Anterior cingulate cortex (tissue), 58 donors: ENCODE data around the gene ELMO2.

ENCODE experiments used
- DNase-seq, 58 donors: peaks; one replicate each; lab custom pipeline; 2025; lab: John Stamatoyannopoulos, UW

ELMO2 gene

GRCh38 chr20:46368902-46369268, 37.5 kb downstream of the ELMO2 start:
- no peak for DNase-seq

- DNase-seq = no peak
These were observed 38.2 kb downstream of the ELMO2 start for GRCh38 chr20:46367967-46368901.

GRCh38 chr20:46367234-46367633, 39.2 kb downstream of the ELMO2 start:
- no peak for DNase-seq

GRCh38 chr20:46366826-46367225, 39.6 kb downstream of the ELMO2 start:
- DNase-seq = no peak

GRCh38 chr20:46365487-46366220, 40.8 kb downstream of the ELMO2 start:
- DNase-seq = peak in 18 of 58 donors; percentile 44 to 89 (median 66)

- peak in 48 of 58 donors; percentile 17 to 93 (median 67) for DNase-seq
These were observed 41.5 kb downstream of the ELMO2 start for GRCh38 chr20:46364670-46365486.

- peak; percentile 38 to 90 (median 80) for DNase-seq
These were observed 42.3 kb downstream of the ELMO2 start for GRCh38 chr20:46363874-46364669.

GRCh38 chr20:46362921-46363867, 43.2 kb downstream of the ELMO2 start:
- DNase-seq = no peak

GRCh38 chr20:46361811-46362210, 44.6 kb downstream of the ELMO2 start:
- no peak for DNase-seq

GRCh38 chr20:46361381-46361780, 45.0 kb downstream of the ELMO2 start:
- DNase-seq = no peak

GRCh38 chr20:46359233-46359751, 47.1 kb downstream of the ELMO2 start:
- DNase-seq = no peak

GRCh38 chr20:46358346-46359058, 47.9 kb downstream of the ELMO2 start:
- no peak for DNase-seq

GRCh38 chr20:46357030-46357514, 49.3 kb downstream of the ELMO2 start:
- peak in 27 of 58 donors; percentile 15 to 57 (median 29) for DNase-seq

- no peak for DNase-seq
These were observed 50.0 kb downstream of the ELMO2 start for GRCh38 chr20:46356195-46357029.

- DNase-seq = no peak
These were observed 50.6 kb downstream of the ELMO2 start for GRCh38 chr20:46355778-46356177.

GRCh38 chr20:46354920-46355654, 51.3 kb downstream of the ELMO2 start:
- no peak for DNase-seq
